Stimulated activated CD8-positive, alpha-beta memory T cell treated with anti-CD3 and anti-CD28 coated beads, Interleukin-4, amount 100 ng/mL, for 24 hours (primary cell): Measurements from ENCODE around the gene SLC44A2.

Experiments
- DNase-seq: peaks from one replicate; pipeline ENCODE4 v3.0.0-alpha.2; 2020; ENCODE audit warnings: low read depth

Gene SLC44A2

DNA sequence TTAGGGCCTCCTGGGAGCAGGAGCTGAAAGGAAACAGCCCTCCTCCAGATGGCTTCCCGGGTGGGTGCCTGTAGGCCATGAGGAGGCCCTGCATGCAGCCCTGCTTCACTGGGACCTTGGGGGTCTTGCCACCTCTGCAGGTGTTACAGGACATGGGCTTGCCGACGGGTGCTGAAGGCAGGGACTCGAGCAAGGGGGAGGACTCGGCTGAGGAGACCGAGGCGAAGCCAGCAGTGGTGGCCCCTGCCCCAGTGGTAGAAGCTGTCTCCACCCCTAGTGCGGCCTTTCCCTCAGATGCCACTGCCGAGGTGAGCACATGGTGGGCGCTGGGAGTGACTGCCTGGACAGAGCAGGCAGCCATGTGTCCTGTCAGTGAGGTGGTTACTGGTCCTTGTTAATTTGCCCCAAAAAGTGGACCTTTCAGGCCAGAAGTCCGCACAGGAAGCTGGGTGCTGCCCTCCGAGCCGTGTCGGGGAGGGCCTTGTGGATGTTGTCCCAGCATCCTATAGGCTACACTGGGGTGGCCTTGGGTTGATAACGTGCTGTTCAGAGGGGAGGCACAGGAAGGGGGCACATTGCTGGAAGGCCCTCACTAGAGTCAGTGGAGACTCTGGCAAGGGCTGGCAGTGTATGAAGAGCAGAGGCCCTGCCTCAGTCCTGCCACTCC lies 57.2 kb downstream of the SLC44A2 start:
- DNase-seq: no peak

- DNase-seq: no peak
Observed at GRCh38 chr19:10683064-10683426, 57.7 kb downstream of the SLC44A2 start.

DNA sequence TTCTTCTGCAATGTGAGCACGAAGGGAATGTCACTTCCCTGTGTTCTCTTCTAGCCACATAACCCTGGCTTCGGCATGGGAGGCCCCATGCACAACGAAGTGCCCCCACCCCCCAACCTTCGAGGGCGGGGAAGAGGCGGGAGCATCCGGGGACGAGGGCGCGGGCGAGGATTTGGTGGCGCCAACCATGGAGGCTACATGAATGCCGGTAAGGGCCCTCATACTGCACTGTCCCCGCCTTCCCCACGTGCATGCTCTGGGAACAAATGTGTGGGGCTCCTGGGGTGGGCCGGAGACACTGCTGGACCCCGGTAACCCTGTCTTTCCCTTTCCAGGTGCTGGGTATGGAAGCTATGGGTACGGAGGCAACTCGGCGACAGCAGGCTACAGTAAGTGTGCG lies 58.2 kb downstream of the SLC44A2 start:
- DNase-seq: no peak

- DNase-seq: no peak
Observed at GRCh38 chr19:10685210-10685609, 59.9 kb downstream of the SLC44A2 start.

DNA sequence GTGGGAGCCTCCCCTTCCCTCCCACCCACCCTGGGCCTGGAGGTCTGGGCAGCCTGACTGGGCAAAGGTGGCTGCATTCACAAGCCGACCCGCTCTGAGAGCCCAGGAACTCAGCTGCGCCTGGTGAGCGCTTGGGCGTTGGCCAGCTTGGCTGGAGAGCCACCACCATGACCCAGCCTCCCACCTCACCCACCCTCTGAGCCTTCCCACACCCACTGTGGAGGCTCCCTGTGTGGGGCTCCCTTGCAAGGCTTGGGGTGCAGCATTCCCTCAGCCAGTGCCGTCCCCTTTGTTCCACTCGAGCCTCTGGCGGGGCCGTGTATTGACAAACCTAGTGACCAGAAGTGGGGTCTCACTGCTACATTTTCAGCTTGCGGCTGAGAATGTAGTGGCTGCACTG lies 60.8 kb downstream of the SLC44A2 start:
- no peak for DNase-seq

GRCh38 chr19:10686661-10687517 lies 61.5 kb downstream of the SLC44A2 start:
- DNase-seq: no peak

GRCh38 chr19:10687518-10688288 lies 62.4 kb downstream of the SLC44A2 start:
- no peak for DNase-seq

DNA sequence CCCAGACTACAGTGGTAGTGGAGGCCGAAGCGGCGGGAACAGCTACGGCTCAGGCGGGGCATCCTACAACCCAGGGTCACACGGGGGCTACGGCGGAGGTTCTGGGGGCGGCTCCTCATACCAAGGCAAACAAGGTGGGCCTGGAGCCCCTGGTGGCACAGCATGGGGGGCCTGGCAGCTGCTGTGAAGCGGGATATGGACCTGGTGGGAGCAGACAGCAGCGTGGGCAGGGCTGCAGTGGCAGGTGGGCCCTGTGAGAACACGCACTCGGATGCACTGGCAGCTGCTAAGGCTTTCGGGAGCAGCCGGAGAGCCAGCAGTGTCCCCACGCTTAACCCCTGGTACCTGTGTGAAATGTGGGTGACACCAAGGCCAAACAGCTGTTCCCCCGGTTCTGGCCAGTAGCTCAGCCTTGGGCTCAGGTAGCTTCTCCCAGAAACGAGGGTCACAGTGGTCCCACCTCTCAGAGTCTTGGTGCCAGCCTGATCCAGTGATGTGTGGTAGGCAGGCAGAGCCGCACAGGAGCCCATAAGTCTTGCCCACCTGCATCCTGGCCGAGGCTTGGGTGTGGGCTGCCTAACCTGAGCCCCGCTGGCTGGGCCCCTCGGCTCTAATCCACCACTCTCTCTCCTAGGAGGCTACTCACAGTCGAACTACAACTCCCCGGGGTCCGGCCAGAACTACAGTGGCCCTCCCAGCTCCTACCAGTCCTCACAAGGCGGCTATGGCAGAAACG lies 63.4 kb downstream of the SLC44A2 start:
- DNase-seq: no peak

DNA sequence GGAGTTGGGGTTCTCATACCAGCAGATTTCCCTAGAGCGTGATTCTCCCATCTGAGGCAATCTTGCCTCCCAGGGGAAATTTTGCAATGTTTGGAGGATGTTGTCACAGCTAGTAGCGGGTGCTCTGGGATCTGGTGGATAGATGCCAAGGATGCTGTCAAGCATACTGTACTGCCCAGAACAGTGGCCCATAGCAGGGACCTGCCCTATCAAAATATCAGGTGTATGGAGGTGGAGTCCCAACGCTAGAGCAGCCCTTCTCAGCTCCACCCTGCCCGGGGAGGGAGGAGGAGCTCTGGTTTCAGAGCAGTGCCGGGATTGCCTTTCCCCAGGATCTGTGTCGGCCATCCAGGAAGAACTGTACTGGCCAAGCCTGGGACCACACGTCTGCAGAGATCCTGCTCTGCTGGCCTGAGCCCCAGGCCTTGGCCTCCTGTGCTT lies 65.0 kb downstream of the SLC44A2 start:
- no peak for DNase-seq

DNA sequence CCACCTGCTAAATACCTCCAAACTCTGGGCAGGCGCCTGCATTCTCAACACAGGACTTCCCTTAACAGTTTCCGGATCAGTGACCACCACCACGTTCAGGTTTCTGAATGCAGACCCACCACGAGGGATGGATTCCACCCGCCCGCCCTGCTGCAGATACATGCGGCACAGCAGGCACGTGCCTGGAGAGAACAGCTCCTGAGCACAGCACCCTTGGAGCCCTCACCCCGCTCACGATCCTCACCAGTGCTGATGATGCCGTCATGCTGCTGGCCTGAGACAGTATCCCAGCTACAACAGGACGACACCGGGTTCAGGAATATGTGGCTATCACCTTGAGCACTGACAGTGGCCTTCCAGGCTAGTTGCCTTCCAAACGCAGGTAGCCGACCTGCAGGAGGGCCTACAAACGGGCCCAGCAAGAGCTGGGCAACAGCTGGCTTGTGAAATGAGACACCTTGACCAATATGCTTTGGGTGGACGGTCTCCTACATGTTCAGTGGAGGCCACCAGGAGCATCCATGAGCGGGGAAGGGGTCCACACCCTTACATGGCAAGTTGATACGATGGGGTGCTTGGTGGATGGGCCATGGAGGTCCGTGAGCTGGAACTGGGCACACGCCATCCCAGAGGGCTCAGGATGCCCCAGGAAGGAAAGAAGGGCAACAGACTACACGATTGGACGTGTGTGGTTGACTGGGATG lies 66.0 kb downstream of the SLC44A2 start:
- DNase-seq: no peak

- no peak for DNase-seq
Observed at GRCh38 chr19:10691883-10692282, 66.5 kb downstream of the SLC44A2 start.

GRCh38 chr19:10692673-10693264 lies 67.4 kb downstream of the SLC44A2 start:
- DNase-seq: no peak
